ENCODE measurements around the gene MBP. TPM values are rescaled to one million over a fixed set of nuclear protein-coding genes. Genes with fewer than 3 reads are reported as not detected.

The MBP gene
- total RNA-seq, 1 donor from 2014 or later: 24.1 TPM

GRCh38 chr18:76932026-76932819 is 200.4 kb downstream of the MBP start:
- no peak for DNase-seq (ENCODE audit: low spot score)
- peak; percentile 27 for ATAC-seq

GRCh38 chr18:76931171-76931570 is 201.4 kb downstream of the MBP start:
- ATAC-seq (no peak), DNase-seq (ENCODE audit: low spot score) (no peak)

Other genes starting within 250 kb of the MBP start
- gene GALR1, start 117.1 kb upstream of the MBP start, total RNA-seq: not detected

All from left lobe of liver (tissue), 2 donors.